Mesenchymal stem cell (in vitro differentiated cells and primary cell): Measurements from ENCODE around the gene FMN2.

Source experiments
- DNase-seq: peaks from one replicate; pipeline ENCODE4 v3.0.0-alpha.2; 2013
- H2AFZ ChIP-seq: one replicate; pipeline ENCODE4 v1.6.1; 2013; ENCODE audit warnings: low read depth, mild to moderate bottlenecking, control low read depth, inconsistent platforms, low read length, moderate library complexity
- H2AK5ac ChIP-seq: 2 replicates; pipeline ENCODE4 v1.6.1; 2013; ENCODE audit warnings: low read length, moderate library complexity, mild to moderate bottlenecking, inconsistent platforms; ENCODE audit not compliant: severe bottlenecking
- H2BK120ac ChIP-seq: one replicate; pipeline ENCODE4 v1.6.1; 2013; ENCODE audit warnings: low read depth, mild to moderate bottlenecking, inconsistent platforms, low read length, moderate library complexity
- H2BK12ac ChIP-seq, 2 experiments: one replicate each; pipeline ENCODE4 v1.6.1; 2013; ENCODE audit warnings: inconsistent platforms in 2 of 2, low read length in 2 of 2, mild to moderate bottlenecking in 2 of 2, moderate library complexity in 2 of 2, control low read depth in 1 of 2
- H2BK15ac ChIP-seq: one replicate; pipeline ENCODE4 v1.6.1; 2013; ENCODE audit warnings: mild to moderate bottlenecking, low read depth, inconsistent platforms; ENCODE audit not compliant: poor library complexity, severe bottlenecking
- H2BK5ac ChIP-seq: 2 replicates; pipeline ENCODE4 v1.6.1; 2013; ENCODE audit warnings: low read depth, mild to moderate bottlenecking, low read length, control low read depth, inconsistent platforms; ENCODE audit not compliant: poor library complexity, severe bottlenecking
- H3K14ac ChIP-seq, 2 experiments: one replicate each; pipeline ENCODE4 v1.6.1; 2013; ENCODE audit warnings: inconsistent platforms in 2 of 2, low read length in 2 of 2, control low read depth in 1 of 2, mild to moderate bottlenecking in 1 of 2, moderate library complexity in 1 of 2
- H3K18ac ChIP-seq, 2 experiments: one replicate each; pipeline ENCODE4 v1.6.1; 2013; ENCODE audit warnings: inconsistent platforms in 2 of 2, low read length in 2 of 2, control low read depth in 1 of 2, low read depth in 1 of 2, mild to moderate bottlenecking in 1 of 2
- H3K23ac ChIP-seq, 2 experiments: one replicate each; pipeline ENCODE4 v1.6.1; 2013; ENCODE audit warnings: inconsistent platforms in 2 of 2, low read length in 2 of 2, mild to moderate bottlenecking in 2 of 2, moderate library complexity in 2 of 2, control low read depth in 1 of 2
- H3K27ac ChIP-seq: 2 replicates; pipeline ENCODE4 v1.5.1; 2013; ENCODE audit warnings: mild to moderate bottlenecking, moderate library complexity, low read length, control low read depth, inconsistent platforms; ENCODE audit not compliant: poor library complexity, severe bottlenecking
- H3K27me3 ChIP-seq, 2 experiments: 2 replicates each; pipeline versions ENCODE4 v1.6.1 to v1.7.0; 2013; ENCODE audit warnings: low read length in 2 of 2, mild to moderate bottlenecking in 2 of 2, moderate library complexity in 2 of 2, control low read depth in 1 of 2, inconsistent platforms in 1 of 2; ENCODE audit not compliant: control insufficient read depth in 1 of 2, insufficient read depth in 1 of 2
- H3K36me3 ChIP-seq, 2 experiments: 2 replicates each; pipeline versions ENCODE4 v1.6.1 to v1.7.0; 2013; ENCODE audit warnings: low read length in 2 of 2, control low read depth in 1 of 2, inconsistent platforms in 1 of 2, low read depth in 1 of 2, mild to moderate bottlenecking in 1 of 2; ENCODE audit not compliant: insufficient read depth in 2 of 2, control insufficient read depth in 1 of 2
- H3K4ac ChIP-seq, 2 experiments: one replicate each; pipeline ENCODE4 v1.6.1; 2013; ENCODE audit warnings: inconsistent platforms in 2 of 2, low read length in 2 of 2, mild to moderate bottlenecking in 2 of 2, moderate library complexity in 2 of 2, control low read depth in 1 of 2, low read depth in 1 of 2
- H3K4me1 ChIP-seq: 2 replicates; pipeline ENCODE4 v1.6.1; 2013; ENCODE audit warnings: low read depth, low read length, control low read depth; ENCODE audit not compliant: control insufficient read depth, insufficient read depth
- H3K4me2 ChIP-seq: 2 replicates; pipeline ENCODE4 v1.6.1; 2013; ENCODE audit warnings: low read length, mild to moderate bottlenecking, inconsistent platforms; ENCODE audit not compliant: poor library complexity, severe bottlenecking
- H3K4me3 ChIP-seq, 2 experiments: 2 replicates each; pipeline versions ENCODE4 v1.5.1 to v1.7.0; 2013; ENCODE audit warnings: low read length in 2 of 2, mild to moderate bottlenecking in 2 of 2, control low read depth in 1 of 2, low read depth in 1 of 2; ENCODE audit not compliant: insufficient read depth in 1 of 2
- H3K79me1 ChIP-seq: replicated peaks from 2 replicates; pipeline ENCODE4 v1.6.1; 2013; ENCODE audit warnings: mild to moderate bottlenecking, control low read depth, low read length, inconsistent platforms; ENCODE audit not compliant: poor library complexity, severe bottlenecking
- H3K9ac ChIP-seq: 2 replicates; pipeline ENCODE4 v1.7.0; 2013; ENCODE audit warnings: mild to moderate bottlenecking, low read length, moderate library complexity
- H3K9me3 ChIP-seq: 2 replicates; pipeline ENCODE4 v1.7.0; 2013; ENCODE audit warnings: mild to moderate bottlenecking, low read length; ENCODE audit not compliant: control insufficient read depth
- H4K8ac ChIP-seq: one replicate; pipeline ENCODE4 v1.6.1; 2013; ENCODE audit warnings: inconsistent platforms, mild to moderate bottlenecking, low read length, moderate library complexity
- H4K91ac ChIP-seq: one replicate; pipeline ENCODE4 v1.6.1; 2013; ENCODE audit warnings: mild to moderate bottlenecking, low read length, inconsistent platforms
- WGBS: methylation state at CpG from one replicate; pipeline ENCODE4 v1.1.7; 2013; ENCODE audit warnings: mixed read lengths; 5-methylcytosine and 5-hydroxymethylcytosine counted together

FMN2 gene

DNA sequence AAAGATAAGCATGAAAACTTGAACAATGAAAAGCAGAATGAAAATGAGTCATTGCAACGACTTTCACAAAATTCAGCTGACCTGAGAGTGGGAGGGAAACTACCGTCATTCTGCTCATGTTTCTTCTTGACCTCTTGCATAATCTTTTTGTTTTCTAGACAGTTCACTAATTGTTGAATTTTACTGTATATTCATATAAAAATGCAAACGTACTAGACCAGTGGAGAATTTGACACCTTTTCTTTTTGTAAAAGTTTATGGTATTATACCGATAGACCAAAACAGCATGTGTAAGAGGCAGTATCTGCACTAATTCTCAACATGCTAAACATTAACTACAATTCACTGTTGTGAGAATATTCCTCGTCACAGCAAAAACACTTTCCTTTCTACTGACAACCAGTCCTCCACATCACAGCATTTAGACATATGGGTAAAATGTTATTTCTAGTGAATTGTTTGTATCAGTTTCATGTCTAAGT is 382.5 kb downstream of the FMN2 start:
- 75% methylated on average over 3 of the region's 5 CpGs for WGBS
- peaks cover 10% of the 10 kb centered on the region for H3K79me1 ChIP-seq
- no peak for DNase-seq

DNA sequence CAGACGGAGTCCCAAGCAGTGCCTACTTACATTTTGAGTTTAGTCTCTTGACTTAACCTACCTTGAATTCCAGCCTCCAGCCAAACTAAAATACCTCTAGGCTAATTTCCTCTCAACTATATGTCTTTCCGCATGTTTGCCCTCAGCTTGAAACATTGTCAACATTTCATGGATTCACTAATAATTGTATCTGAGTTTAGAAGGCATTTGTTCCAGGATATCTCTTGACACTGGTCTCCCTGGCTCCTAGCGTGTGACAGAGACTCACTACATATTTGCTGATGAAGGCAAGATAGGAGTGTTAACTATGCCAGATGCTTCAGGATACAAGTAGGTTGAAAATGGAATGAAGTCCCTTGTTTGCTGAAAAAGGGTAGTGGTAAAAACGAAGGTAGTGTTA is 384.1 kb downstream of the FMN2 start:
- Histone ChIP-seq H2AK5ac (no peak overlapping the region), H3K18ac (no peak overlapping the region), H3K36me3 (peaks cover 3 to 6% of the 10 kb centered on the region in 2 experiments), H3K9ac (no peak overlapping the region), H3K4me2 (no peak overlapping the region), H2BK15ac (no peak overlapping the region), H4K8ac (no peak overlapping the region), H3K14ac (no peak overlapping the region), H3K4me3 (no peak overlapping the region), H4K91ac (no peak overlapping the region), H3K4ac (no peak overlapping the region), H2BK12ac (no peak overlapping the region), H3K27me3 (no peaks in the 10 kb centered on the region), H3K79me1 (peaks cover 8% of the 10 kb centered on the region), H2AFZ (no peak overlapping the region), H3K4me1 (peaks cover 3% of the 10 kb centered on the region), H3K23ac (no peak overlapping the region), H2BK120ac (no peak overlapping the region), H3K9me3 (no peaks in the 10 kb centered on the region), H2BK5ac (no peak overlapping the region), H3K27ac (no peak overlapping the region)
- 92% methylated on average over 4 of the region's 4 CpGs for WGBS
- DNase-seq: no peak

More for the DNA sequence above, 382.5 kb downstream of the FMN2 start:
- Histone ChIP-seq H3K4me1 (peaks cover 3% of the 10 kb centered on the region), H3K9me3 (no peaks in the 10 kb centered on the region), H3K9ac (peak overlapping the region; percentile 67), H3K4me2 (no peak overlapping the region), H3K18ac (no peak overlapping the region), H3K4ac (no peak overlapping the region), H2AFZ (no peak overlapping the region), H2BK5ac (no peak overlapping the region), H3K27ac (peak overlapping the region; percentile 14), H3K23ac (no peak overlapping the region), H4K8ac (no peak overlapping the region), H2BK15ac (no peak overlapping the region), H2AK5ac (no peak overlapping the region), H2BK120ac (no peak overlapping the region), H3K14ac (no peak overlapping the region), H3K4me3 (no peak overlapping the region), H4K91ac (no peak overlapping the region), H3K27me3 (no peaks in the 10 kb centered on the region), H2BK12ac (no peak overlapping the region), H3K36me3 (peaks cover 3 to 6% of the 10 kb centered on the region in 2 experiments)

DNA sequence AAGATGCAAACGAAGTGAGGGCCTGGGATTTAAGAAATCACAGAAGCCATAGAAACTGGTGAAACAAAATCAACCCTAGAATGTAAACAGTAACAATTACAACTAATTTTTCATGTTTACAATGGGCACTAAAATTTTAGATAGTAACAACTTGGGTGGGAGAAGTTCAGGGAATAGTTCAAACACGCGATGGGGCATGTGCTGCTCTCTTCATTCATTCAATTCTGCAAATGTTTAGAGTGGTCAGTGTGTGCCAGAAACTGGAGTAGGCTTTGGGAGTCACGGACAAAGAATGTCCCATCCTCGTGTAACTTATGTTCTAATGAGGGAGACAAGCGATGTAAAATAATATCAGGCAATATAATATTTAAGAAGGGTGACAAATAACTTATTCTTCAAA is 386.9 kb downstream of the FMN2 start:
- Histone ChIP-seq H3K4ac (no peak overlapping the region), H2AFZ (no peak overlapping the region), H3K27ac (no peak overlapping the region), H3K23ac (no peak overlapping the region), H3K4me1 (no peaks in the 10 kb centered on the region), H4K8ac (no peak overlapping the region), H3K4me3 (no peak overlapping the region), H4K91ac (no peak overlapping the region), H2BK15ac (no peak overlapping the region), H2BK12ac (no peak overlapping the region), H3K36me3 (peaks cover 3 to 6% of the 10 kb centered on the region in 2 experiments), H3K9me3 (no peaks in the 10 kb centered on the region), H3K79me1 (peaks cover 2% of the 10 kb centered on the region), H3K14ac (no peak overlapping the region), H3K9ac (no peak overlapping the region), H2BK5ac (no peak overlapping the region), H3K27me3 (no peaks in the 10 kb centered on the region), H2AK5ac (no peak overlapping the region), H3K18ac (no peak overlapping the region), H2BK120ac (no peak overlapping the region), H3K4me2 (no peak overlapping the region)
- no peak for DNase-seq
- 89% methylated on average over 4 of the region's 6 CpGs for WGBS

DNA sequence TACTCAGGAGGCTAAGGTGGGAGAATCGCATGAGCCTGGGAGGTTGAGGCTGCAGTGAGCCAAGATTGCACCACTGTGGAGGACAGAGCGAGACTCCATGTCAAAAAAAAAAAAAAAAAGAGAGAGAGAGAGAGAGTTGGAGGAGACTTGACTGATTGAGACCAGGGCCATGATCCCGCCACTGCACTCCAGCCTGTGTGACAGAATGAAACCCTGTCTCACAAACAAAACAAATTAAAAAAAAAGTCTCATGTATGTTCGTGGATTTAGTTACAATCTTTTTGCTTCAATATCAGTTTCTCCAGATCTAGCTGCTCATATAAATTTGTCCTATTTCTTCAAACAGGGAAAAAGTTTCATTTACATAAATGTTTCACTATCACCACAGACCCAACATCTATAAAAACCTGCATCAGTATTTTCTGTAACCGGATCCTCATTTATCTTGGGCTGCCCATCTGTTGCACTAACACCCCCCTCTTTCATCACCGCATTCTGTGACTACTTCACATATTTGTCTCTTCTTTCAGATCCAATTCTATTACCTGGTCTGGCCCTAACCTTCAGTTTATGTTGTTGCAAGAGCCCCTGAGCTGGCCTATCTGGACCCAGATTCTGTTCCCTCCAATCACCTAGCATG is 393.2 kb downstream of the FMN2 start:
- Histone ChIP-seq H3K14ac (no peak overlapping the region), H3K18ac (no peak overlapping the region), H3K36me3 (peaks cover 0 to 9% of the 10 kb centered on the region in 2 experiments), H2BK15ac (no peak overlapping the region), H3K23ac (no peak overlapping the region), H3K27me3 (no peaks in the 10 kb centered on the region), H2BK12ac (no peak overlapping the region), H3K9me3 (no peaks in the 10 kb centered on the region), H3K4me1 (peaks cover 7% of the 10 kb centered on the region), H4K91ac (no peak overlapping the region), H3K4ac (no peak overlapping the region), H3K79me1 (no peaks in the 10 kb centered on the region), H3K4me2 (no peak overlapping the region), H2AFZ (no peak overlapping the region), H3K27ac (no peak overlapping the region), H3K9ac (no peak overlapping the region), H3K4me3 (no peak overlapping the region), H2AK5ac (no peak overlapping the region), H2BK5ac (no peak overlapping the region), H4K8ac (no peak overlapping the region), H2BK120ac (no peak overlapping the region)
- 97% methylated on average over 6 of the region's 6 CpGs for WGBS
- DNase-seq: no peak
